A673 (cell line): ENCODE data around the gene BATF3. TPM values are rescaled to one million over a fixed set of nuclear protein-coding genes. Genes with fewer than 3 reads are reported as not detected.

Experiments used
- BruUV-seq: library from RNA; stranded (reverse); fragments of 400-500 nt; replicated peaks from 2 replicates; lab custom pipeline; 2021; lab: Mats Ljungman, UMichigan
- CTCF ChIA-PET: fragments of 300-600 bp; sonication (Branson Sonifier 250); formaldehyde crosslinking; loops from one replicate; lab custom pipeline; 2022; ENCODE audit warnings: antibody characterized with exemption; lab: Charles Lee
- POLR2A ChIA-PET: fragments of 300-600 bp; sonication (Branson Sonifier 250); formaldehyde crosslinking; loops from one replicate; lab custom pipeline; 2022; ENCODE audit warnings: antibody characterized with exemption; ENCODE audit not compliant: low non-redundant PET; lab: Charles Lee
- DNase-seq: peaks from one replicate; pipeline ENCODE4 v3.0.0-alpha.2; 2015; ENCODE audit warnings: low spot score
- H3K27ac ChIP-seq: fragments of 200-600 bp; sonication (generic); 2 replicates; pipeline ENCODE4 v1.5.1; 2016; ENCODE audit warnings: mixed run types, low read depth, mild to moderate bottlenecking, mixed read lengths, antibody characterized with exemption, low read length; ENCODE audit not compliant: poor library complexity, severe bottlenecking
- H3K27me3 ChIP-seq: fragments of 200-600 bp; sonication (generic); replicated peaks from 2 replicates; pipeline ENCODE4 v1.6.1; 2017; ENCODE audit warnings: mixed run types, low read depth, mild to moderate bottlenecking, mixed read lengths, antibody characterized with exemption, low read length; ENCODE audit not compliant: insufficient read depth, poor library complexity
- H3K36me3 ChIP-seq: fragments of 200-600 bp; sonication (generic); 2 replicates; pipeline ENCODE4 v1.6.1; 2016; ENCODE audit warnings: mixed run types, mild to moderate bottlenecking, mixed read lengths, antibody characterized with exemption, low read length; ENCODE audit not compliant: insufficient read depth, poor library complexity, severe bottlenecking
- H3K4me1 ChIP-seq: fragments of 200-600 bp; sonication (generic); 2 replicates; pipeline ENCODE4 v1.6.1; 2017; ENCODE audit warnings: mixed run types, mild to moderate bottlenecking, mixed read lengths, antibody characterized with exemption, low read length; ENCODE audit not compliant: insufficient read depth, poor library complexity, severe bottlenecking
- H3K4me3 ChIP-seq: fragments of 200-600 bp; sonication (generic); 2 replicates; pipeline ENCODE4 v1.5.1; 2016; ENCODE audit warnings: low read depth, mixed run types, mild to moderate bottlenecking, mixed read lengths, low read length; ENCODE audit not compliant: poor library complexity, severe bottlenecking
- H3K9me3 ChIP-seq: fragments of 200-600 bp; sonication (generic); 2 replicates; pipeline ENCODE4 v1.6.1; 2016; ENCODE audit warnings: mixed run types, low read depth, mild to moderate bottlenecking, mixed read lengths, antibody characterized with exemption, low read length; ENCODE audit not compliant: poor library complexity, severe bottlenecking
- EZH2 ChIP-seq: fragments of 200-600 bp; sonication (generic); IDR thresholded peaks from 2 replicates; pipeline ENCODE4 v1.6.1; 2017; ENCODE audit warnings: borderline replicate concordance, low read depth, mild to moderate bottlenecking, mixed read lengths, antibody characterized with exemption, low read length; ENCODE audit not compliant: poor library complexity, severe bottlenecking
- intact Hi-C: fragments of 100-400 bp; cut with micrococcal nuclease; formaldehyde crosslinking; loops from one replicate; pipeline ENCODE4 v1.10.0; 2022; ENCODE audit not compliant: unreplicated experiment
- total RNA-seq: library from RNA; stranded (reverse); gene quantifications from 2 replicates; pipeline ENCODE4 v1.2.3, GENCODE V29; 2021
- TF ChIP-seq, protein P1 (sequence below): fragments of 300-800, 200-600 bp; sonication (generic); conservative IDR thresholded peaks from 2 replicates; pipeline ENCODE4 v1.5.1; 2017; ENCODE audit warnings: low read depth, mild to moderate bottlenecking, antibody characterized with exemption, low read length, moderate library complexity, mixed read lengths

The BATF3 gene
- total RNA-seq, 1 experiment from 2014 or later, result 6.9 TPM

GRCh38 chr1:212692774-212693644 is 6.6 kb downstream of the BATF3 start:
- BruUV-seq, result no TSS peak
- POLR2A ChIA-PET, result no interaction called here
- peaks cover 2% of the 10 kb centered on the region for H3K27me3 ChIP-seq
- CTCF ChIA-PET, result no interaction called here
- H3K4me1 ChIP-seq, result no peaks in the 10 kb centered on the region
- H3K9me3 ChIP-seq, result no peaks in the 10 kb centered on the region
- H3K27ac ChIP-seq, result no peak overlapping the region
- intact Hi-C loops, result loop anchor here (5.0 kb wide), 1 partner anchor 826 kb away; no protein-coding TSS in a partner anchor
- no peak for DNase-seq
- no peaks in the 10 kb centered on the region for H3K36me3 ChIP-seq
- H3K4me3 ChIP-seq, result no peak overlapping the region
- TF ChIP-seq, protein P1, sequence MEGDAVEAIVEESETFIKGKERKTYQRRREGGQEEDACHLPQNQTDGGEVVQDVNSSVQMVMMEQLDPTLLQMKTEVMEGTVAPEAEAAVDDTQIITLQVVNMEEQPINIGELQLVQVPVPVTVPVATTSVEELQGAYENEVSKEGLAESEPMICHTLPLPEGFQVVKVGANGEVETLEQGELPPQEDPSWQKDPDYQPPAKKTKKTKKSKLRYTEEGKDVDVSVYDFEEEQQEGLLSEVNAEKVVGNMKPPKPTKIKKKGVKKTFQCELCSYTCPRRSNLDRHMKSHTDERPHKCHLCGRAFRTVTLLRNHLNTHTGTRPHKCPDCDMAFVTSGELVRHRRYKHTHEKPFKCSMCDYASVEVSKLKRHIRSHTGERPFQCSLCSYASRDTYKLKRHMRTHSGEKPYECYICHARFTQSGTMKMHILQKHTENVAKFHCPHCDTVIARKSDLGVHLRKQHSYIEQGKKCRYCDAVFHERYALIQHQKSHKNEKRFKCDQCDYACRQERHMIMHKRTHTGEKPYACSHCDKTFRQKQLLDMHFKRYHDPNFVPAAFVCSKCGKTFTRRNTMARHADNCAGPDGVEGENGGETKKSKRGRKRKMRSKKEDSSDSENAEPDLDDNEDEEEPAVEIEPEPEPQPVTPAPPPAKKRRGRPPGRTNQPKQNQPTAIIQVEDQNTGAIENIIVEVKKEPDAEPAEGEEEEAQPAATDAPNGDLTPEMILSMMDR, result no peak
- no peak for TF ChIP-seq EZH2

DNA sequence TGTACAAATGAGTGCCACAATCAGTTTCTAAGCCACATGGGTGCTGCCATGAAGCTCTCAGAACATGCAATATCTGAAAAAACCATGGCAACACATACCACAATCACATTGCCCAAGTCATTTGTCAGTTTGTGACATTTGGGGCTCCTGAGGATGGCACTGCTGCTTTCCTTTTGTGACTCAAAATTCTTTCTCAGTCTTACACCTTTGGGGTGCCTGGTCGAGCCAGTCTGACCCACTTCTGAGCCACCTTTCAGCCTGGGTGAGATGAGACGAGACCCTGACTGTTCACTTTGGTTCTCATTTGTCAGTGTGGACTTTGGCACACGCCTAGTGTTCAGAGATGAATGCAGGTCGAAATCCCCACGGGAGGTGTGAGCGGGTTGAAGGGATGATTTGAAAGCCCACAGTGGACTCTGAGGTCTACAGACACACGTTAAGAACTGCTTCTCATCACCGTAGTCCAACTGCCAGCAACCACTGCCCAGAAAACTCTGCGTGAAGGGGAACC is 8.0 kb downstream of the BATF3 start:
- Histone ChIP-seq H3K27ac (no peak overlapping the region), H3K4me1 (no peaks in the 10 kb centered on the region), H3K36me3 (no peaks in the 10 kb centered on the region), H3K4me3 (no peak overlapping the region), H3K27me3 (no peaks in the 10 kb centered on the region), H3K9me3 (no peaks in the 10 kb centered on the region)
- no peak for TF ChIP-seq EZH2
- TF ChIP-seq, protein P1, result no peak
- POLR2A ChIA-PET, result interaction anchor here (0.5 kb wide), 1 partner anchor 130 kb away, joined by 5 read pairs; no protein-coding TSS in a partner anchor
- DNase-seq, result no peak
- intact Hi-C loops, result loop anchor here (5.0 kb wide), 1 partner anchor 824 kb away; no protein-coding TSS in a partner anchor
- CTCF ChIA-PET, result no interaction called here
- BruUV-seq, result no TSS peak

DNA sequence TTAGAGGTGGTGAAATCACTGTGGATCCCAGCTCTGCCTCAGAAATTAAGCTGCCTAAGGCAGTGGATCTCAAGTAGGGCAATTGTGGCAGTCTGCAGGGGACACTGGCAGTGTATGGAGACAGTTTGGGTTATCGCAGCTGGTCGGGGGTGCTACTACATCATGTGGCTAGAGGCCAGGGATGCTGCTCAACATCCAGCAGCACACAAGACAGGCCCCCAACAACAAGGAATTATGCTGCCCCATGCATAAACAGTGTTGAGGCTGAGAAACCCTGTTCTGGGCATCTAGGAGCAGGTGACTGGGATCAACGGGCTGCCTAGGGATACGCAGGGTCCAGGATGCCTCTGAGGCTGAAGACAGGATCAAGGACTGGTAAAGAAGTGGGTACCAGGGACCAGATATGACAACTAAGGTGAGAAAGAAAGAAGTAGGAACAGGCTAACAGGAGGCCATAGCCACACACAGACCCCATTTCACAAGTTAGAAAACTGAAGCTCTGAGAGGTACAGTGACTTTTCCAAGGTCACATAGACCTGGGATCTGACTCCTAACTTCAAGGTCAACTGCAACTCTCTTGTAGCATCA is 8.7 kb downstream of the BATF3 start:
- ChIA-PET POLR2A (interaction anchor here (0.5 kb wide), 1 partner anchor 129 kb away, joined by 5 read pairs; no protein-coding TSS in a partner anchor), CTCF (no interaction called here)
- no peak for TF ChIP-seq EZH2
- TF ChIP-seq, protein P1, result no peak
- BruUV-seq, result no TSS peak
- DNase-seq, result no peak
- Histone ChIP-seq H3K27me3 (no peaks in the 10 kb centered on the region), H3K27ac (no peak overlapping the region), H3K36me3 (no peaks in the 10 kb centered on the region), H3K4me3 (no peak overlapping the region), H3K4me1 (no peaks in the 10 kb centered on the region), H3K9me3 (no peaks in the 10 kb centered on the region)
- intact Hi-C loops, result loop anchor here (5.0 kb wide), 1 partner anchor 824 kb away; no protein-coding TSS in a partner anchor
